NCI-H2081 (cell line): ENCODE measurements around the gene RASA4B.

ENCODE experiments used
- DNase-seq, 2 experiments: peaks; one replicate each; lab custom pipeline; 2025; lab: John Stamatoyannopoulos, UW

The RASA4B gene

DNA sequence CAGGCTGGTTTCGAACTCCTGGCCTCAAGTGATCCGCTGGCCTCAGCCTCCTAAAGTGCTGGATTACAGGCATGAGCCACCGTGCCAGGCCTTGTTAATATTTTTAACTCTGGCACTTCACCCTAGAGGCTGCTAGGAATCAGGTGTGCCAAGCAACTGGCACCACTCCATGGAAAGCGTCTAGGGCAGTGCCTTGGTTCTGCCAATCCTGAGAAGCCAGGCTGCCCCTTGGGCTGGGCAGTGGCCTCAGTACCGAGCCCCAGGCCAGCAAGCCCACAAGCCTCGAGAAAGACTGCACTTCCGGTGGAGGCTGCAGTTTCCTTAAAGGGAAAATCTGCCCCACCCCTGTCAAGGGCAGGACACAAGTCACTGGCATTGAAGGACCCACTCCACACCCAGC is 64.3 kb downstream of the RASA4B start:
- no peak for DNase-seq

DNA sequence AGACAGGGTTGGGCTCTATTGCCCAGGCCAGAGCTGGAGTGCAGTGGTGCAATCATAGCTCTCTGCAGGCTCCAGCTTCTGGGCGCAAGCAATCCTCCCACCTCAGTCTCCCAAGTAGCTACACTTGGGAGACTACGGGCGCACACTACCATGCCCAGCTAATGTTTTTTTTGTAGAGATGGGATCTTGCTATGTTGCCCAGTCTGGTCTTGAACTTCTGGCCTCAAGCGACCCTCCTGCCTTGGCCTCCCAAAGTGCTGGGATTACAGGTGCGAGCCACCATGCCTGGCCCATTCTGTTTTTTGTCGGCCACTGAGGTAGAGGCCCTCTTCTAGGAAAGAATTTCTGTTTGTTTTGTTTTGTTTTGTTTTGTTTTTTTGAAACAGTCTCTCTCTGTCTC is 65.1 kb downstream of the RASA4B start:
- no peak for DNase-seq

- DNase-seq = no peak
These were observed 66.1 kb downstream of the RASA4B start for GRCh38 chr7:102451371-102452054.

- DNase-seq = no peak
These were observed 67.3 kb downstream of the RASA4B start for GRCh38 chr7:102450242-102450641.

DNA sequence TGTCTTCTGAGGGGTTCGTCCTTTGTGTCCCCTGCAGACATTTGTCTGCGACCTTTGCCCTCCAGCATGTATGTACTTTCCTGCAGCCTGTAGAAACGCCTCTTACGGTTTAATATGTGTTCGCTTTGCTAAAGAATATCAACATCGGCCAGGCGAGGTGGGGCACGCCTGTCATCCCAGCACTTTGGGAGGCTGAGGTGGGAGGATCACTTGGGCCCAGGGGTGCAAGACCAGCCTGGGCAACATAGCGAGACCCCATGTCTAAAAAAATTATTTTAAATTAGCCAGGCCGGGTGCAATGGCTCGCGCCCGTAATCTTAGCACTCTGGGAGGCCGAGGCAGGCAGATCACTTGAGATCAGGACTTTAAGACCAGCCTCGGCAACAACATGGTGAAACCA is 68.4 kb downstream of the RASA4B start:
- no peak for DNase-seq

DNA sequence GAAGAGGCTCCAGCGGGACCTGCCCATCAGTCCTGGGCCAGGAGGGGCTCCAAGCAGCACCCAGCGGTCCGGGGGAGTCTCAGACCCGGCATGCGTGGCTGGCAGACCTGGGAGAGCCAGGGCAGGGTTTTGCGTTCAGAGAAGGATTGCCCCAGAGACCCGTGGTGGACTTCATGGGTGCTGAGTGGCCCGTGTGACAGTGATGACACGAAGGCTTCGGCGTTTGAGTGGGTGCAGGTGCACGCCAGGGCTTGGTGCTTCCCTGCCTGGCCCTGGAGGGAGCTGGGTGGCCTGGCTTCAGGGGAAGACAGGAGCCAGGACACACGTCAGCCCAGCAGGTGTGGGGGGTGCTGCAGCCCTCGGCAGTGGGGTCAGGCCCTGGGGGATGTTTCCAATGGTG is 70.3 kb downstream of the RASA4B start:
- DNase-seq = no peak

- DNase-seq = no peak
These were observed 71.0 kb downstream of the RASA4B start for GRCh38 chr7:102446387-102447156.

- no peak for DNase-seq
These were observed 71.9 kb downstream of the RASA4B start for GRCh38 chr7:102445674-102446071.

DNA sequence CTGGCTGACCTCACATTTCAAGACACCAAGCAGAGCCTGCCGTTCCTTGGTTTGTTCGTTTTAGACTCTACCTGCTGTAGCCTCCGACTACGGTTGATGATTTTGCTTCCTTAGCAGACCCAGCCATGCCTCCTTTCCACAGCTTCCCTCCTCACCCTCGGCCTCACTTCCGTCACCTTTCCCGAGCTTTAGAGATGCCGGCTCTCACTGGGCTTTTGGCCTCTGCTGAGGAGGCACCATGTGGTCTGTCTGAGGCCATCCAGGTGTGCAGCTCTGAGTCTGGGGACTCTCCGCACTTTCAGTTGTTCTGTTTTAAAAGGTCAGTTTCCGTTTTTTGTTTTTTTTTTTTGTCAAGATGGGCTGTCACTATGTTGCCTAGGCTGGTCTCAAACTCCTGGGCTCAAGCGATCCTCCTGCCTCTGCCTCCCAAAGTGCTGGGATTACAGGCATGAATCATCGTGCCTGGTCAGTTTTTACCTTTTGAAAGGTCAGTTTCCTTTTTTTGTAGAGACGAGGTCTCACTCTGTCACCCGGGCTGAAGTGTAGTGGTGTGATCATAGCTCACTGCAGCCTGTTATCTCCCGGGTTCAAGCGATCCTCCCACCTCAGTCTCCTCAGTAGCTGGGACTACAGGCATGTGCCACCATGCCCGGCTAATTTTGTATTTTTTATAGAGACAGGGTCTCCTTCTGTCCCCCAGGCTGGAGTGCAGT is 72.5 kb downstream of the RASA4B start:
- no peak for DNase-seq

GRCh38 chr7:102439963-102440795 is 77.4 kb downstream of the RASA4B start:
- DNase-seq = no peak

DNA sequence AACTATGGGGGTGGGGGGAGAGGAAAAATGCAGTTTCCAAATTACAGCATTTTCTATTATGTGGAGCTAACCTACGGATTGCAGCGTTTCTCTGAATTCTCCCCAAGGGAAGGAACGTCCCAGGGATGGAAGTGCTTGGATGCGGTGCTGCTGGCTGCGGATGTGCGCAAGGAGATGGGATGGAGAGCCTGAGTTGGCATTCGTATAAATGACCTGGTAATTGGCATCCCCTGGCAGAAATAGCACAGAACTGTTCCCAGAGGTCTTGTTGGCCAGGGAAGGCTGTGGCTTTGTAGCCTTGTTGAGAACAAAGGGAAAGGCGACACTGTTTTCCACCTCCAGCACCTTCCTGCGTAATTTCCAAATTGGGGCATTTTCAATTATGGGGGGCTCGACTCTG is 81.5 kb downstream of the RASA4B start:
- no peak for DNase-seq

DNA sequence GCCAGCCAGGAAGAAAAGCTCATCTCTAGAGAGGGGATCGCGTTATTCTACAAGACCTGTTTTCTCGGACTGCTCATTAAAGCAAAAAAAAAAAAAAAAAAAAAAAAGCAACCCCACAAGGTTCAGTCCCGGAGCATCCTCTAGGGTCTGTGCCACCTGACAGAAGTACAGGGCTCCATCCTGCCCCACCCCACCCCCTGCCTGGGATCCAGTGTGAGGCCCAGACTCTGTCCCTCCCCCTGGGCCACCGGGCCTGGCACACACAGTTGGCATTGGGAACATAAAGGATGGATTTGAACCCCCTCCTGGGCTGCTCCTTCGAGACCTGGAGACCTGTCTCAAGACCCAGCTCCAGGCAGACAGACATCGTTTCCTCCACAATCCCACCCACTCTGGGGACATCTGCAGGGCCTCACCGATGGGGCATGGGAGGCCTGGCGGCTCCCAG is 83.5 kb downstream of the RASA4B start:
- no peak for DNase-seq

DNA sequence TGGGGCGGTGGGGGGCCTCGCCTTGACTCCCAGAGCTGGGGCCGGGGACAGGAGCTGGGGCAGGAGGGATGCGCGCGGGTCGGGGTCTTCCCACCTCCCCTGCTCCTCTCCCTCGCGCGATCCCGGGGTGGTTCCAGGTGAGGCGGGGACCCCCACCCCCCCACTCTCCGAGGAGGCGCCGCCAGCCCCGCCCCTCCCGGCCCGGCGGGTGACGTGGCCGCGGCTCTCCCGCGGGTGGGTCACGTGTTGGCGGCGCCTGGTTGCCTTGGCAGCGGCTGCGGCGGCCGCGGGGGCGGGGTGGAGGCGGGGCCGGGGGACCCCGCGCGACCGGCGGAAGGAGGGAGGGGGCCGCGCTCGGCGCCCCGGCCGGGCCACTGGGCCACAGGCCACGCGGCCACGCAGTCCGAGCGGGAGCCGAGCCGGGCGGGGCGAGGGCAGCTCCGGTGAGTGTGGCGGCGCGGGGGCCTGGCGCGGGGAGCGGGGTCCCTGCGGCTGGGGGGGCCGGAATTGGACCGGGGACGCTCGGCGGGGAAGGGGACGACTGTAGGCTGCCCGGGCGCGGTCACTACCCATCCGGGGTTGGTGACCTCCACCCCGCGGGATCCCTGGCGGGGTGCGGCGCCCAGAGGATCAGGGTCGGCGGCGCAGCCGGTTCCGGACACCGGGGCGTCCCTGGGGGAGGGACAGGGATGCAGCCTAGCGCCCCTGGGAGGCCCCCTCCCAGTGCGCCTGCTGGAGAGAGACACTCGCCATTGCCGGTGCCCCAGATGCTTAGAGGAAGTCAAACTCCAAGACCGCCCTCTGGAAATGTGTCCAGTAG is 84.1 kb downstream of the RASA4B start, which contains the start of gene ORAI2:
Gene ORAI2, plus strand, starts transcription at position 357 of the 820 bp plus-strand sequence. CDS start 5,382 bp downstream, outside the sequence.
- peak; percentile 75 to 79 for DNase-seq
